Measurements from ENCODE around the gene KCNC1.

KCNC1 gene

GRCh38 chr11:17777086-17777737 lies 42.6 kb downstream of the KCNC1 start:
- H3K4me3 ChIP-seq (ENCODE audit: low read depth, low read length), result no peak overlapping the region

GRCh38 chr11:17777738-17778091 lies 43.1 kb downstream of the KCNC1 start:
- no peak overlapping the region for H3K4me3 ChIP-seq (ENCODE audit: low read depth, low read length)
- TF ChIP-seq, protein P1, sequence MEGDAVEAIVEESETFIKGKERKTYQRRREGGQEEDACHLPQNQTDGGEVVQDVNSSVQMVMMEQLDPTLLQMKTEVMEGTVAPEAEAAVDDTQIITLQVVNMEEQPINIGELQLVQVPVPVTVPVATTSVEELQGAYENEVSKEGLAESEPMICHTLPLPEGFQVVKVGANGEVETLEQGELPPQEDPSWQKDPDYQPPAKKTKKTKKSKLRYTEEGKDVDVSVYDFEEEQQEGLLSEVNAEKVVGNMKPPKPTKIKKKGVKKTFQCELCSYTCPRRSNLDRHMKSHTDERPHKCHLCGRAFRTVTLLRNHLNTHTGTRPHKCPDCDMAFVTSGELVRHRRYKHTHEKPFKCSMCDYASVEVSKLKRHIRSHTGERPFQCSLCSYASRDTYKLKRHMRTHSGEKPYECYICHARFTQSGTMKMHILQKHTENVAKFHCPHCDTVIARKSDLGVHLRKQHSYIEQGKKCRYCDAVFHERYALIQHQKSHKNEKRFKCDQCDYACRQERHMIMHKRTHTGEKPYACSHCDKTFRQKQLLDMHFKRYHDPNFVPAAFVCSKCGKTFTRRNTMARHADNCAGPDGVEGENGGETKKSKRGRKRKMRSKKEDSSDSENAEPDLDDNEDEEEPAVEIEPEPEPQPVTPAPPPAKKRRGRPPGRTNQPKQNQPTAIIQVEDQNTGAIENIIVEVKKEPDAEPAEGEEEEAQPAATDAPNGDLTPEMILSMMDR (IDR thresholded peaks at IDR 0.05; ENCODE audit: control insufficient read depth, extremely low read depth, insufficient read depth), result no peak
- no peak for DNase-seq (ENCODE audit: low read depth)

More at GRCh38 chr11:17777086-17777737, 42.6 kb downstream of the KCNC1 start:
- no peak for DNase-seq (ENCODE audit: low read depth)
- TF ChIP-seq, protein P1 (IDR thresholded peaks at IDR 0.05; ENCODE audit: control insufficient read depth, extremely low read depth, insufficient read depth), result no peak

DNA sequence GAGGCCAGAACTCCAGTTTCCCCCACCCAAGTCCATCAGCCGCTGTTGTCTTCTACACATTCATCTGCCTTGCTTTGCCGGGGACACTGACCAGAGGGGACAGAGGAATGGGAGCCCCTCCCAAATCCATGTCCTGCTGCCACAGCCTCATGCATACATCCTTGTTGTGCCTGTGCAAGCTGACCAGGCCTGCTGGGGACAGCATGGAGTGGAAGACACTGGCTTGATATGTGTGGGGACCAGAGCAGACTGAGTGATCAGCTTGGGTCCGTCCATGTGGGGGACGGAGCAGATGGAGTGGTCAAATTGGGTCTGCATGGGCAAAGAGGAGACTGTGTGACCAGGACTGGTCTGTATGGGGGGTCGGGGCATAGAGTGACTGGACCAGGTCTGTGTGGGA lies 43.8 kb downstream of the KCNC1 start:
- H3K4me3 ChIP-seq (ENCODE audit: low read depth, low read length), result no peak overlapping the region
- DNase-seq (ENCODE audit: low read depth), result no peak
- TF ChIP-seq, protein P1 (IDR thresholded peaks at IDR 0.05; ENCODE audit: control insufficient read depth, extremely low read depth, insufficient read depth), result no peak

DNA sequence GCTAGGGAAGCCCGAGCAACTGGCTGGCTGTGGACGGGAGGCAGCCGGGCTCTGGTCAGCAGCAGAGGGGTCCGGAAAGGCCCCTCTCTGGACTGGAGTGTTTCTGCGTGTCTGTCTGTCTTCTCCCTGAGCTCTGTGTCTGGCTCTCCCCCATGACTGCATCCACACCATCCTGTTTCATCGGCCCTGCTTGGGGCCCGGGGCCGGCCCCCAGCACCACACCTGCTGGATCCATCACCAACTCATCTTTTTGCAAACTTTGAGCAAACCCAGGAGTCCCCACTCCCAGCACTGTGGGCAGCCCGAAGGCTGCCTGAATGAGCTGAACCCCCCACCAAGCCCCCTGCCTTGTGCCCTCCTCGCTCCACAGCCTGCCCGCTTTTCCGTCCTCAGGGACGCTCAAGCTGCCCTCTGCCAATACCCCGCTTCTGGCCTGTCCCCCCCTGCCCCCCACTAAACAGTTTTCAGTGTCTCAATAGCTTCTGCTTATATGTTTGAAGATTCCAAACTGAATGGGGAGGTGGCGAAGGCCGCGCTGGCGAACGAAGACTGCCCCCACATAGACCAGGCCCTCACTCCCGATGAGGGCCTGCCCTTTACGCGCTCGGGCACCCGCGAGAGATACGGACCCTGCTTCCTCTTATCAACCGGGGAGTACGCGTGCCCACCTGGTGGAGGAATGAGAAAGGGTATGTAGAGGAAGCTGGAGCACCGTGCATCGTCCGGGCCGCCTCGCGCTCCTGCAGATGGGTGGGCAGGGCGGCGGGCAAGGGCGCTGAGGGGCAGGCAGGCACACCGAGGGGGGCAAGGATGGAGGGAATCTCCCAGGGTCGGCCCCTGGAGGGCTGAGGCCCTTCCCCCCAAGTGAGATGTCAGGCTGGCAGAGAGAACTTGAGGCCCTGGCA lies 44.6 kb downstream of the KCNC1 start:
- TF ChIP-seq, protein P1 (IDR thresholded peaks at IDR 0.05; ENCODE audit: control insufficient read depth, extremely low read depth, insufficient read depth), result no peak
- no peak overlapping the region for H3K4me3 ChIP-seq (ENCODE audit: low read depth, low read length)
- DNase-seq (ENCODE audit: low read depth), result no peak

GRCh38 chr11:17779861-17780594 lies 45.4 kb downstream of the KCNC1 start:
- no peak for DNase-seq (ENCODE audit: low read depth)
- H3K4me3 ChIP-seq (ENCODE audit: low read depth, low read length), result no peak overlapping the region
- TF ChIP-seq, protein P1 (IDR thresholded peaks at IDR 0.05; ENCODE audit: control insufficient read depth, extremely low read depth, insufficient read depth), result 0 out of 2 replicates have a peak, but pooled peaks have one; percentile 9

GRCh38 chr11:17780668-17781067 lies 46.1 kb downstream of the KCNC1 start:
- H3K4me3 ChIP-seq (ENCODE audit: low read depth, low read length), result no peak overlapping the region
- DNase-seq (ENCODE audit: low read depth), result no peak
- TF ChIP-seq, protein P1 (IDR thresholded peaks at IDR 0.05; ENCODE audit: control insufficient read depth, extremely low read depth, insufficient read depth), result no peak

Measured in LNCaP clone FGC (cell line).